Peyer's patch (tissue), 4 donors: Measurements from ENCODE around the gene BICD2.

Experiments used
- CTCF ChIP-seq, 6 experiments: fragments of 450-650 bp in 4 of 6; fragments of 200-600 bp in 2 of 6; sonication (generic) in 1 of 6; IDR thresholded peaks; one replicate each; pipeline ENCODE4 v1.5.1; 2017 to 2019; ENCODE audit warnings: antibody characterized with exemption in 6 of 6, mild to moderate bottlenecking in 3 of 6, moderate library complexity in 1 of 6
- POLR2A ChIP-seq, 2 donors: fragments of 450-650 bp; IDR thresholded peaks; one replicate each; pipeline ENCODE4 v1.5.1; 2017; ENCODE audit warnings: antibody characterized with exemption in 2 of 2, mild to moderate bottlenecking in 2 of 2, moderate library complexity in 2 of 2

GRCh38 chr9:92713528-92713927, 51.1 kb downstream of the BICD2 start:
- no peak for TF ChIP-seq CTCF (IDR thresholded peaks at IDR 0.05)
- TF ChIP-seq POLR2A (IDR thresholded peaks at IDR 0.05) = no peak
